Kidney (tissue), 14 donors: ENCODE data around the gene TMCC1. TPM values are rescaled to one million over a fixed set of nuclear protein-coding genes. Genes with fewer than 3 reads are reported as not detected.
"Not testable (repeated sequence)": the region's sequence is repeated elsewhere in the genome, so short reads cannot be mapped to it uniquely, and the experiment has no call there.

ENCODE experiments used
- DNase-seq, 5 donors: peaks; one replicate each; pipeline ENCODE4 v3.0.0-alpha.2; 2013 to 2020
- FAIRE-seq: peaks from 2 replicates; lab custom pipeline; 2012; peaks lifted over from hg19 to GRCh38; lab: Jason Lieb, UNC
- H3K27ac ChIP-seq, 2 donors: one replicate each; pipeline ENCODE4 v1.7.0; 2013; ENCODE audit warnings: low read depth in 2 of 2, low read length in 2 of 2, inconsistent platforms in 1 of 2
- H3K27me3 ChIP-seq: one replicate; pipeline ENCODE4 v1.7.1; 2013; ENCODE audit warnings: low read length, inconsistent platforms; ENCODE audit not compliant: control insufficient read depth, insufficient read depth
- H3K36me3 ChIP-seq, 3 donors: one replicate each; pipeline versions ENCODE4 v1.7.0 to v1.7.1; 2013; ENCODE audit warnings: low read length in 3 of 3, control low read depth in 1 of 3, inconsistent platforms in 1 of 3; ENCODE audit not compliant: insufficient read depth in 3 of 3, control insufficient read depth in 2 of 3
- H3K4me1 ChIP-seq, 3 donors: one replicate each; pipeline versions ENCODE4 v1.7.0 to v1.7.1; 2013; ENCODE audit warnings: low read length in 3 of 3, inconsistent platforms in 1 of 3, low read depth in 1 of 3; ENCODE audit not compliant: control insufficient read depth in 2 of 3, insufficient read depth in 2 of 3
- H3K4me3 ChIP-seq, 3 donors: one replicate each; pipeline versions ENCODE4 v1.7.0 to v1.8.1; 2013; ENCODE audit warnings: low read length in 3 of 3, control low read depth in 1 of 3, inconsistent platforms in 1 of 3
- H3K9ac ChIP-seq, 3 donors: one replicate each; pipeline versions ENCODE4 v1.7.0 to v1.7.1; 2013; ENCODE audit warnings: low read length in 3 of 3, control low read depth in 1 of 3, inconsistent platforms in 1 of 3
- H3K9me3 ChIP-seq, 3 donors: one replicate each; pipeline versions ENCODE4 v1.7.0 to v1.7.1; 2013; ENCODE audit warnings: low read length in 3 of 3, control low read depth in 1 of 3, inconsistent platforms in 1 of 3; ENCODE audit not compliant: control insufficient read depth in 2 of 3, insufficient read depth in 1 of 3
- intact Hi-C: fragments of 100-400 bp; cut with DNase I; formaldehyde crosslinking; loops from one replicate; pipeline ENCODE4 v1.11.1; 2022
- polyA plus RNA-seq: library from polyadenylated mRNA; stranded (reverse); fragments of 350-450 nt; fragmentation: Illumina TruSeq; extraction: RNeasy Lipid Tissue Mini Kit (QIAGEN cat#74804); gene quantifications from one replicate; pipeline ENCODE4 v1.2.3, GENCODE V29; 2014; ENCODE audit warnings: low read depth, low replicate concordance; ENCODE audit not compliant: insufficient read depth
- total RNA-seq: library from RNA; stranded (reverse); fragmentation: NEBNext Ultra II Directional; extraction: Animal tissue kit (Norgen Biotek cat#: 25700); gene quantifications from one replicate; pipeline ENCODE4 v1.2.1, GENCODE V29; 2021
- TF ChIP-seq, protein P1 (sequence below): IDR thresholded peaks from 3 replicates; pipeline ENCODE4 v1.5.1; 2012; ENCODE audit warnings: mild to moderate bottlenecking, moderate library complexity, borderline replicate concordance; ENCODE audit not compliant: insufficient read depth; ENCODE audit errors: extremely low read depth
- donor health status: control.
- donor health status: control.
- donor health status: control.
- donor health status: control.
- donor health status: control.
- donor health status: DM: yes; HTN: yes; CAD: no.
- donor health status: Normal renal cell carcinoma (clear cell type).

The TMCC1 gene
- total and polyA plus RNA-seq, 2 donors from 2014 or later = 8.4 to 42.4 TPM

DNA sequence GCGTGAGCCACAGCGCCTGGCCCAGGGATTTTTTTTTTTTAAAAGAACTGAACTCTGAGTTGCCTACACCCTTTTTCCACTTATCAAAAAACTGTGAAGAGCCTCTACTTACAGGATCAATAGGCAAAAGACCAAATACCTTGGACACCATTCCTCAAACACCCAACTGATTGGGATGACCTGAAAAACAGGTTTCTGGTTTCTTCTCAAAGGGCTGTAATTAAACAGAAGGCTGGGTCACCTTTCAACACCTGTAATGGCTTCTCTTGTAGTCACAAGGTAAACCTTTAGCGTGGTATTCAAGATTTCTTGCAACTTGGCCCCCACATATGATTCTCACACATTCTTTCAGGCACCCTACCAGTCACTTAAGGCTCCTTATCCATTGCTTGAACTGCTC lies 248.7 kb downstream of the TMCC1 start:
- no peak for FAIRE-seq
- no peak for DNase-seq
- TF ChIP-seq, protein P1, sequence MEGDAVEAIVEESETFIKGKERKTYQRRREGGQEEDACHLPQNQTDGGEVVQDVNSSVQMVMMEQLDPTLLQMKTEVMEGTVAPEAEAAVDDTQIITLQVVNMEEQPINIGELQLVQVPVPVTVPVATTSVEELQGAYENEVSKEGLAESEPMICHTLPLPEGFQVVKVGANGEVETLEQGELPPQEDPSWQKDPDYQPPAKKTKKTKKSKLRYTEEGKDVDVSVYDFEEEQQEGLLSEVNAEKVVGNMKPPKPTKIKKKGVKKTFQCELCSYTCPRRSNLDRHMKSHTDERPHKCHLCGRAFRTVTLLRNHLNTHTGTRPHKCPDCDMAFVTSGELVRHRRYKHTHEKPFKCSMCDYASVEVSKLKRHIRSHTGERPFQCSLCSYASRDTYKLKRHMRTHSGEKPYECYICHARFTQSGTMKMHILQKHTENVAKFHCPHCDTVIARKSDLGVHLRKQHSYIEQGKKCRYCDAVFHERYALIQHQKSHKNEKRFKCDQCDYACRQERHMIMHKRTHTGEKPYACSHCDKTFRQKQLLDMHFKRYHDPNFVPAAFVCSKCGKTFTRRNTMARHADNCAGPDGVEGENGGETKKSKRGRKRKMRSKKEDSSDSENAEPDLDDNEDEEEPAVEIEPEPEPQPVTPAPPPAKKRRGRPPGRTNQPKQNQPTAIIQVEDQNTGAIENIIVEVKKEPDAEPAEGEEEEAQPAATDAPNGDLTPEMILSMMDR = no peak
- no peak overlapping the region for H3K27ac ChIP-seq
- H3K27me3 ChIP-seq = no peaks in the 10 kb centered on the region
- no peak overlapping the region for H3K9ac ChIP-seq
- no peaks in the 10 kb centered on the region for H3K9me3 ChIP-seq
- intact Hi-C loops = no loop called here
- H3K4me1 ChIP-seq = peaks cover 0 to 4% (median 0%) of the 10 kb centered on the region in 3 donors
- no peaks in the 10 kb centered on the region for H3K36me3 ChIP-seq
- no peak overlapping the region for H3K4me3 ChIP-seq

DNA sequence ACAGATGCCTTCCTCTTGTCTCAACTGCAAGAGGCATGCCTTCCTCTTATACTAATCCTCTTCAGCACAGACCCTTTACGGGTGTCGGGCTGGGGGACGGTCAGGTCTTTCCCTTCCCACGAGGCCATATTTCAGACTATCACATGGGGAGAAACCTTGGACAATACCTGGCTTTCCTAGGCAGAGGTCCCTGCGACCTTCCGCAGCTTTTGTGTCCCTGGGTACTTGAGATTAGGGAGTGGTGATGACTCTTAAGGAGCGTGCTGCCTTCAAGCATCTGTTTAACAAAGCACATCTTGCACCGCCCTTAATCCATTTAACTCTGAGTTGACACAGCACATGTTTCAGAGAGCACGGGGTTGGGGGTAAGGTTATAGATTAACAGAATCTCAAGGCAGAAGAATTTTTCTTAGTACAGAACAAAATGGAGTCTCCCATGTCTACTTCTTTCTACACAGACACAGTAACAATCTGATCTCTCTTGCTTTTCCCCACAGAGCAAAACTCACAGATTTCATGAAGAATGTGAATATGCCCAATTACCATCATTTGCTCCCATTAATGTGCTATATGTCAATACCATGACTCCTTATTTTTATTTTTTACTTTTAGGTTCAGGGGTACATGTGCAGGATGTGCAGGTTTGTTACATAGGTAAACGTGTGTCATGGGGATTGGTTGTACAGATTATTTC lies 251.8 kb downstream of the TMCC1 start:
- H3K36me3 ChIP-seq, H3K27me3 ChIP-seq, H3K27ac ChIP-seq, intact Hi-C loops, H3K4me3 ChIP-seq, H3K4me1 ChIP-seq, H3K9me3 ChIP-seq, H3K9ac ChIP-seq, FAIRE-seq, DNase-seq: not testable (repeated sequence)

DNA sequence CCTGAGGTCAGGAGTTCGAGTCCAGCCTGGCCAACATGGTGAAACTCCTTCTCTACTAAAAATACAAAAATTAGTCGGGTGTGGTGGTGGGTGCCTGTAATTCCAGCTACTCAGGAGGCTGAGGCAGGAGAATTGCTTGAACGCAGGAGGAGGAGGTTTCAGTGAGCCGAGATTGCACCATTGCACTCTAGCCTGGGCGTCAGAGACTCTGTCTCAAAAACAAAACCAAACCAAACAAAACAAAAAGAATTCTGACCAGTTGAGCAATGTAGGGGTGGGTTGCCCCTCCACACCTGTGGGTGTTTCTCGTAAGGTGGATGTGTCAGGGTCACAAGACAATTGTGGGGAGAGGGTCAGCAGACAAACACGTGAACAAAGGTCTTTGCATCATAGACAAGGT lies 252.5 kb downstream of the TMCC1 start:
- intact Hi-C loops, H3K9me3 ChIP-seq, H3K36me3 ChIP-seq, DNase-seq, H3K4me1 ChIP-seq, H3K27me3 ChIP-seq, FAIRE-seq, H3K27ac ChIP-seq, H3K9ac ChIP-seq, H3K4me3 ChIP-seq: not testable (repeated sequence)

DNA sequence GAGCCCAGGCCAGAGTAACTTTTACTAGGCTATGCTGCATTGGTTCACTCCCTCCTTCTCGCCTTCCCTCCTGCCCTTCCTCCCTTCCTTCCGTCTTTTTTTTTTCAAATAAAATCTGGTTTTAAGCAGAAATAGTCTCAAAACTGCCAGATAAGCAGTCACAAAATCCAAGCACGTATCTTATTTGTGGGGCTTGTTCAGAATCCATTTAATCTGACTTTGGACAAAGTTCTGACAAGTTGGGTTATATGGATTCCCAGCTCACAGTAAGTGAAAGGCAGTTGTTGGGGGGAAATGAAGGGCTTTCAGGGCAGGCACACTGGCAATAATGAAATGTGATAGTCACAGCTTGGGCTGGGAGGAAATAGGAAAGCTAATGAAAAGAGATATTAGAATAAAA lies 255.0 kb downstream of the TMCC1 start:
- Histone ChIP-seq H3K9me3 (peaks cover 0 to 7% (median 0%) of the 10 kb centered on the region in 3 donors), H3K4me1 (peaks cover 0 to 4% (median 0%) of the 10 kb centered on the region in 3 donors), H3K27me3 (no peaks in the 10 kb centered on the region), H3K27ac (no peak overlapping the region), H3K36me3 (no peaks in the 10 kb centered on the region), H3K4me3 (no peak overlapping the region), H3K9ac (no peak overlapping the region)
- DNase-seq (no peak), FAIRE-seq (no peak)
- TF ChIP-seq, protein P1 = no peak
- intact Hi-C loops = no loop called here
